Endothelial cell of umbilical vein (primary cell): ENCODE measurements around the gene EML6. TPM values are rescaled to one million over a fixed set of nuclear protein-coding genes. Genes with fewer than 3 reads are reported as not detected.

Experiments used
- BruUV-seq: library from RNA; stranded (reverse); fragments of 400-500 nt; replicated peaks from 2 replicates; lab custom pipeline; 2021; lab: Mats Ljungman, UMichigan
- CTCF ChIA-PET: fragments of 300-600, 350-600 bp; sonication (Branson Sonifier 250); formaldehyde crosslinking; loops from one replicate; lab custom pipeline; 2021; ENCODE audit warnings: antibody characterized with exemption, inconsistent platforms; lab: Charles Lee
- POLR2A ChIA-PET: fragments of 300-600, 350-600 bp; sonication (Branson Sonifier 250); formaldehyde crosslinking; loops from one replicate; lab custom pipeline; 2021; ENCODE audit warnings: antibody characterized with exemption, inconsistent platforms; lab: Charles Lee
- DNase-seq: peaks from one replicate; pipeline ENCODE4 v3.0.0-alpha.2; 2011; ENCODE audit warnings: low read depth, low spot score
- FAIRE-seq: peaks from 2 replicates; lab custom pipeline; 2011; peaks lifted over from hg19 to GRCh38; lab: Jason Lieb, UNC
- H2AFZ ChIP-seq: 2 replicates; pipeline ENCODE4 v1.6.0; 2012; ENCODE audit warnings: low read depth, low read length, control low read depth, inconsistent platforms
- H3K27ac ChIP-seq: 2 replicates; pipeline ENCODE4 v1.5.1; 2011; ENCODE audit warnings: low read depth, mild to moderate bottlenecking, control low read depth, low read length, moderate library complexity; ENCODE audit not compliant: insufficient read depth
- H3K27me3 ChIP-seq, 2 experiments: 2 replicates each; pipeline versions ENCODE4 v1.6.0 to v1.6.1; 2011; ENCODE audit warnings: low read length in 2 of 2, mixed read lengths in 1 of 2; ENCODE audit not compliant: control insufficient read depth in 2 of 2, insufficient read depth in 2 of 2
- H3K36me3 ChIP-seq, 2 experiments: 2 replicates in 1 of 2; 3 replicates in 1 of 2; pipeline ENCODE4 v1.5.1; 2011; ENCODE audit warnings: low read length in 2 of 2, mild to moderate bottlenecking in 1 of 2, moderate library complexity in 1 of 2; ENCODE audit not compliant: control insufficient read depth in 2 of 2, insufficient read depth in 2 of 2; ENCODE audit errors: extremely low read depth in 1 of 2
- H3K4me1 ChIP-seq: 3 replicates; pipeline ENCODE4 v1.5.1; 2011; ENCODE audit warnings: mild to moderate bottlenecking, low read length; ENCODE audit not compliant: control insufficient read depth, insufficient read depth; ENCODE audit errors: extremely low read depth
- H3K4me2 ChIP-seq: 2 replicates; pipeline ENCODE4 v1.6.1; 2011; ENCODE audit warnings: low read length, control low read depth, mixed read lengths; ENCODE audit not compliant: insufficient read depth
- H3K4me3 ChIP-seq, 3 experiments: fragments of 200-600 bp in 1 of 3; sonication (generic), shearing (Covaris generic) in 1 of 3; replicated peaks in 1 of 3; 2 replicates each; pipeline ENCODE4 v1.5.1; 2011 to 2016; ENCODE audit warnings: control low read depth in 3 of 3, low read length in 3 of 3, mild to moderate bottlenecking in 2 of 3, inconsistent platforms in 1 of 3, low read depth in 1 of 3, moderate library complexity in 1 of 3; ENCODE audit not compliant: insufficient read depth in 1 of 3
- H3K79me2 ChIP-seq: 2 replicates; pipeline ENCODE4 v1.6.0; 2012; ENCODE audit warnings: low read length, inconsistent platforms; ENCODE audit not compliant: control insufficient read depth, insufficient read depth
- H3K9ac ChIP-seq: replicated peaks from 2 replicates; pipeline ENCODE3; 2011; ENCODE audit warnings: low read length, control low read depth; ENCODE audit not compliant: insufficient read depth; ENCODE audit errors: extremely low read depth
- H3K9me1 ChIP-seq: replicated peaks from 3 replicates; pipeline ENCODE4 v1.6.0; 2011; ENCODE audit warnings: mild to moderate bottlenecking, low read length; ENCODE audit not compliant: control insufficient read depth, insufficient read depth; ENCODE audit errors: extremely low read depth
- H3K9me3 ChIP-seq: replicated peaks from 2 replicates; pipeline ENCODE4 v1.5.1; 2012; ENCODE audit warnings: low read length, inconsistent platforms; ENCODE audit not compliant: control insufficient read depth, insufficient read depth
- H4K20me1 ChIP-seq: replicated peaks from 2 replicates; pipeline ENCODE3; 2011; ENCODE audit warnings: mild to moderate bottlenecking, low read length; ENCODE audit not compliant: control insufficient read depth, insufficient read depth; ENCODE audit errors: extremely low read depth
- CTCF ChIP-seq, 2 donors: IDR thresholded peaks; 1 replicate in 1 of 2; 2 replicates in 1 of 2; pipeline ENCODE4 v1.5.1; 2011; ENCODE audit warnings: low read length in 2 of 2, mild to moderate bottlenecking in 2 of 2, moderate library complexity in 2 of 2, control low read depth in 1 of 2, inconsistent platforms in 1 of 2, low read depth in 1 of 2; ENCODE audit not compliant: insufficient read depth in 1 of 2; ENCODE audit errors: extremely low read depth in 1 of 2
- EZH2 ChIP-seq: IDR thresholded peaks from 2 replicates; pipeline ENCODE4 v1.6.1; 2012; ENCODE audit warnings: borderline replicate concordance, low read depth, mild to moderate bottlenecking, moderate library complexity, low read length, inconsistent platforms; ENCODE audit not compliant: severe bottlenecking
- FOS ChIP-seq: IDR thresholded peaks from 2 replicates; pipeline ENCODE4 v1.6.1; 2011; ENCODE audit warnings: mild to moderate bottlenecking, low read length, moderate library complexity, borderline replicate concordance; ENCODE audit not compliant: insufficient read depth
- GATA2 ChIP-seq: IDR thresholded peaks from 2 replicates; pipeline ENCODE4 v1.7.0; 2011; ENCODE audit warnings: low read depth, mild to moderate bottlenecking, moderate library complexity, mixed read lengths, low read length; ENCODE audit not compliant: insufficient read length, insufficient read depth
- JUN ChIP-seq: IDR thresholded peaks from 2 replicates; pipeline ENCODE4 v1.6.1; 2011; ENCODE audit warnings: borderline replicate concordance, low read depth; ENCODE audit not compliant: insufficient read length, insufficient read depth
- MAX ChIP-seq: IDR thresholded peaks from 2 replicates; pipeline ENCODE4 v1.6.1; 2011; ENCODE audit not compliant: insufficient read depth, insufficient read length
- MYC ChIP-seq: IDR thresholded peaks from one replicate; pipeline ENCODE4 v1.6.1; 2011; ENCODE audit warnings: mild to moderate bottlenecking, low read depth, low read length
- POLR2A ChIP-seq: IDR thresholded peaks from 2 replicates; pipeline ENCODE4 v1.6.1; 2012; ENCODE audit warnings: low read depth, mild to moderate bottlenecking, control low read depth, low read length
- POLR2AphosphoS5 ChIP-seq: IDR thresholded peaks from 2 replicates; pipeline ENCODE4 v1.6.1; 2012; ENCODE audit warnings: low read depth, mild to moderate bottlenecking, control low read depth, low read length, moderate library complexity; ENCODE audit not compliant: insufficient read depth
- dilution Hi-C: fragments of 300-500 bp; cut with MboI; formaldehyde crosslinking; loops from one replicate; pipeline ENCODE4 v1.15.0; 2019; ENCODE audit warnings: low sequenced_read_pairs; ENCODE audit not compliant: extremely low pct_ligation_motif_present
- intact Hi-C: fragments of 100-400 bp; cut with micrococcal nuclease; formaldehyde crosslinking; loops from one replicate; pipeline ENCODE4 v1.10.0; 2022
- polyA plus RNA-seq, 4 experiments: library from polyadenylated mRNA; depleted of rRNA in 3 of 4; stranded (reverse) in 3 of 4; unstranded in 1 of 4; fragments of >200 nt; gene quantifications; 2 replicates each; pipeline versions ENCODE4 v1.2.1 to v1.2.3, GENCODE V29; 2011 to 2012; ENCODE audit warnings: missing spikeins in 1 of 4
- total RNA-seq: library from RNA; stranded (reverse); gene quantifications from 2 replicates; pipeline ENCODE4 v1.2.3, GENCODE V29; 2021

Gene EML6
- total and polyA plus RNA-seq, 2 donors (not counting 3 experiments of a cell fraction or from before 2014, with no cell fraction given) = 0.79 to 2.1 TPM

- no peaks in the 10 kb centered on the region for H3K4me1 ChIP-seq
- H3K9me3 ChIP-seq = no peaks in the 10 kb centered on the region
- DNase-seq (no peak), FAIRE-seq (no peak)
- H3K27me3 ChIP-seq = peaks cover 8 to 13% of the 10 kb centered on the region in 2 experiments
- TF ChIP-seq MAX (no peak), MYC (no peak), GATA2 (no peak), POLR2AphosphoS5 (no peak), EZH2 (no peak), POLR2A (no peak), CTCF (IDR thresholded peaks at IDR 0.05; ENCODE audit: extremely low read depth in 1 of 2, insufficient read depth in 1 of 2, low read depth in 1 of 2, low read length in 2 of 2) (no peak), JUN (no peak), FOS (no peak)
- no peaks in the 10 kb centered on the region for H3K36me3 ChIP-seq
- H2AFZ ChIP-seq = no peak overlapping the region
- CTCF ChIA-PET = interaction anchor here (0.9 to 1.4 kb wide), 5 partner anchors 11 to 608 kb away, joined by 3 to 7 read pairs (median 4); no protein-coding TSS in a partner anchor
- BruUV-seq = no TSS peak
- no peaks in the 10 kb centered on the region for H3K9me1 ChIP-seq
- H3K9ac ChIP-seq = no peak overlapping the region
- H3K4me3 ChIP-seq = no peak overlapping the region
- H3K79me2 ChIP-seq = no peaks in the 10 kb centered on the region
- no peak overlapping the region for H3K27ac ChIP-seq
- H4K20me1 ChIP-seq = no peaks in the 10 kb centered on the region
- no peak overlapping the region for H3K4me2 ChIP-seq
- dilution Hi-C loops = no loop called here
- intact Hi-C loops = no loop called here
- POLR2A ChIA-PET = interaction anchor here (1.1 kb wide), 1 partner anchor 599 kb away, joined by 3 read pairs; no protein-coding TSS in a partner anchor
Observed at GRCh38 chr2:54714996-54715395, 8.5 kb upstream of the EML6 start.
